ENCODE measurements around the gene TMEM86B. TPM values are rescaled to one million over a fixed set of nuclear protein-coding genes. Genes with fewer than 3 reads are reported as not detected.

TMEM86B gene
- total RNA-seq, 1 donor: 2.5 TPM

DNA sequence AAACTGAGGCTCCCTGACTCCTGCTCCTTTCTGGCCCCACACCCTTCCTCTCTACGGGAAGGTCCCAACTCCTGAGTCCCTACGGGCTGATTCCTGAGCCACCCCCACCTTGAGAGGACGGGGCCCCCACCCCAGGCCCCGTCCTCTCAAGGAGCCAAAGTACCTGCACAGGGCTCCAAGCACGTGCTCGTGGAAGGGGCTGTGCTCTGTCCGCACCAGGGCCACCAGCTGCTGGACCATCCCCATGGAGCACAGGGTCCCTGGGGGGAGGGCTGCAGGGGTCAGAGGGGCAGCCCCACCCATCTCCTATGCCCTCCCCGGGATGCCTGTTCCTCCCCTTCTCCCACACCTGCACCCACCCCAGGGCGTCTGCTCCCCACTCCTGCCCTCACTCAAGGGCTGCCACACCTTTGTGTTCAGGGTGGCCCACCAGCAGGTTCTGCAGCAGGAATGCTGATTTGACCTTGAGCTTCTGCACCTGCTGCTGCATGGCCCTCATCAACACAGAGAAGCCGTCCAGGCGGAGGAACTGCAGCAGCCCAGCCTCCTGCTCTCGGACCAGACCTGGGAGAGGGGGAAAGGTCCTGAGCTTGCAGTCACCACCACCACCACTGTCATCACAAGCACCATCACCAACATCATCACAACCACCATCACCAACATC, 37.3 kb upstream of the TMEM86B start:
- Histone ChIP-seq H3K27me3 (ENCODE audit: insufficient read depth, low read length) (no peaks in the 10 kb centered on the region), H3K79me2 (ENCODE audit: insufficient read depth, low read length) (peaks cover 8% of the 10 kb centered on the region), H3K27ac (ENCODE audit: low read depth, low read length) (no peak overlapping the region), H2AFZ (ENCODE audit: low read length) (no peak overlapping the region), H3K36me3 (ENCODE audit: insufficient read depth, low read length) (no peaks in the 10 kb centered on the region), H3K9me3 (ENCODE audit: low read depth, low read length) (no peaks in the 10 kb centered on the region), H3K4me3 (ENCODE audit: insufficient read depth, low read length) (no peak overlapping the region), H3K4me2 (ENCODE audit: insufficient read depth, low read length) (no peak overlapping the region), H4K20me1 (ENCODE audit: insufficient read depth, low read length) (no peaks in the 10 kb centered on the region), H3K4me1 (ENCODE audit: insufficient read depth, low read length) (no peaks in the 10 kb centered on the region)
- TF ChIP-seq, protein P1, sequence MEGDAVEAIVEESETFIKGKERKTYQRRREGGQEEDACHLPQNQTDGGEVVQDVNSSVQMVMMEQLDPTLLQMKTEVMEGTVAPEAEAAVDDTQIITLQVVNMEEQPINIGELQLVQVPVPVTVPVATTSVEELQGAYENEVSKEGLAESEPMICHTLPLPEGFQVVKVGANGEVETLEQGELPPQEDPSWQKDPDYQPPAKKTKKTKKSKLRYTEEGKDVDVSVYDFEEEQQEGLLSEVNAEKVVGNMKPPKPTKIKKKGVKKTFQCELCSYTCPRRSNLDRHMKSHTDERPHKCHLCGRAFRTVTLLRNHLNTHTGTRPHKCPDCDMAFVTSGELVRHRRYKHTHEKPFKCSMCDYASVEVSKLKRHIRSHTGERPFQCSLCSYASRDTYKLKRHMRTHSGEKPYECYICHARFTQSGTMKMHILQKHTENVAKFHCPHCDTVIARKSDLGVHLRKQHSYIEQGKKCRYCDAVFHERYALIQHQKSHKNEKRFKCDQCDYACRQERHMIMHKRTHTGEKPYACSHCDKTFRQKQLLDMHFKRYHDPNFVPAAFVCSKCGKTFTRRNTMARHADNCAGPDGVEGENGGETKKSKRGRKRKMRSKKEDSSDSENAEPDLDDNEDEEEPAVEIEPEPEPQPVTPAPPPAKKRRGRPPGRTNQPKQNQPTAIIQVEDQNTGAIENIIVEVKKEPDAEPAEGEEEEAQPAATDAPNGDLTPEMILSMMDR (IDR thresholded peaks at IDR 0.05; ENCODE audit: extremely low read depth, low read depth, low read length): no peak
- DNase-seq (ENCODE audit: insufficient read length, low spot score, missing footprints): peak; percentile 38

DNA sequence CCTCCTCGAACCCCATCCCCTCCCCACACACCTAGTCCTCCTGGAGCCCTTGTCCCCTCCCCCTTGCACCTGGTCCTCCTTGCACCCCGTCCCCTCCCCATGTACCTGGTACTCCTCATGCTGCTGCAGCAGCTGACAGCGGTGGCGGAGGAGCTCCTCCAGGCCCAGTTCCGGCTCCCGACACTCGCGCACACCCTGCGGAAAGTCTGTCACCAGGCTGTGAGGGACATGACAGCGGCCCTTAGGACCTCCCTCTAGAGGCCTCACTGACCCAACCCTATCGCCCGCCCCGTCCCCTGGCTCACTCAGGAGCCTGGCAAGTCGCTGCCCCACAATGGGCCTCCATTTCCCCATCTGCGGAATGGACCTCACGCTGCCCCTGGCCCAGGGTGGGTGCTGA, 36.6 kb upstream of the TMEM86B start:
- Histone ChIP-seq H3K27ac (ENCODE audit: low read depth, low read length) (no peak overlapping the region), H4K20me1 (ENCODE audit: insufficient read depth, low read length) (no peaks in the 10 kb centered on the region), H3K9me3 (ENCODE audit: low read depth, low read length) (no peaks in the 10 kb centered on the region), H3K4me3 (ENCODE audit: insufficient read depth, low read length) (no peak overlapping the region), H3K79me2 (ENCODE audit: insufficient read depth, low read length) (peaks cover 8% of the 10 kb centered on the region), H3K4me2 (ENCODE audit: insufficient read depth, low read length) (no peak overlapping the region), H3K36me3 (ENCODE audit: insufficient read depth, low read length) (no peaks in the 10 kb centered on the region), H2AFZ (ENCODE audit: low read length) (no peak overlapping the region), H3K4me1 (ENCODE audit: insufficient read depth, low read length) (no peaks in the 10 kb centered on the region), H3K27me3 (ENCODE audit: insufficient read depth, low read length) (no peaks in the 10 kb centered on the region)
- TF ChIP-seq, protein P1 (IDR thresholded peaks at IDR 0.05; ENCODE audit: extremely low read depth, low read depth, low read length): no peak
- peak; percentile 49 for DNase-seq (ENCODE audit: insufficient read length, low spot score, missing footprints)

DNA sequence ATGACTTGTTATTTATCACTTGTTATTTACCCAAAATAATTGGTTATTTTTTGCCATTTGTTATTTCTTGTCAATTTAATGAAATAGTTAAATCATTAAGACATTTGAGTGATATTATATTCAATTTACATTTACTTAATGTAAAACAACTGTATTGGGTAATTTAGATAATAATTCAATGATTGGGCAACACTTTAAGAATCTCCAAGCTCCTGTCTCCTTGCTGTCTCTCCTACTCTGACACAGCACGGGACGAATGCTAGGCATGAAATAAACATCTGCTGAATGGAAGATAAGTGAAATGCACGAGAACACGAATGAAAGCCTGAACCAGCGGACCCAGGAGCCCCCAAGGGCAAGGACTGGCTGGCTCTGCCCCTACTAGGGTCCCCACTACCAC, 36.0 kb upstream of the TMEM86B start:
- Histone ChIP-seq H3K27me3 (ENCODE audit: insufficient read depth, low read length) (no peaks in the 10 kb centered on the region), H3K27ac (ENCODE audit: low read depth, low read length) (no peak overlapping the region), H3K4me2 (ENCODE audit: insufficient read depth, low read length) (no peak overlapping the region), H3K9me3 (ENCODE audit: low read depth, low read length) (no peaks in the 10 kb centered on the region), H3K4me1 (ENCODE audit: insufficient read depth, low read length) (peaks cover 4% of the 10 kb centered on the region), H3K36me3 (ENCODE audit: insufficient read depth, low read length) (no peaks in the 10 kb centered on the region), H2AFZ (ENCODE audit: low read length) (no peak overlapping the region), H4K20me1 (ENCODE audit: insufficient read depth, low read length) (no peaks in the 10 kb centered on the region), H3K4me3 (ENCODE audit: insufficient read depth, low read length) (no peak overlapping the region), H3K79me2 (ENCODE audit: insufficient read depth, low read length) (peaks cover 8% of the 10 kb centered on the region)
- TF ChIP-seq, protein P1 (IDR thresholded peaks at IDR 0.05; ENCODE audit: extremely low read depth, low read depth, low read length): no peak
- DNase-seq (ENCODE audit: insufficient read length, low spot score, missing footprints): no peak

- Histone ChIP-seq H3K27me3 (ENCODE audit: insufficient read depth, low read length) (no peaks in the 10 kb centered on the region), H2AFZ (ENCODE audit: low read length) (no peak overlapping the region), H3K9me3 (ENCODE audit: low read depth, low read length) (no peaks in the 10 kb centered on the region), H3K36me3 (ENCODE audit: insufficient read depth, low read length) (no peaks in the 10 kb centered on the region), H3K79me2 (ENCODE audit: insufficient read depth, low read length) (peaks cover 22% of the 10 kb centered on the region), H3K4me1 (ENCODE audit: insufficient read depth, low read length) (peaks cover 11% of the 10 kb centered on the region), H3K4me3 (ENCODE audit: insufficient read depth, low read length) (no peak overlapping the region), H3K27ac (ENCODE audit: low read depth, low read length) (no peak overlapping the region), H4K20me1 (ENCODE audit: insufficient read depth, low read length) (peaks cover 6% of the 10 kb centered on the region), H3K4me2 (ENCODE audit: insufficient read depth, low read length) (no peak overlapping the region)
- DNase-seq (ENCODE audit: insufficient read length, low spot score, missing footprints): no peak
- TF ChIP-seq, protein P1 (IDR thresholded peaks at IDR 0.05; ENCODE audit: extremely low read depth, low read depth, low read length): no peak
These were observed 33.8 kb upstream of the TMEM86B start for GRCh38 chr19:55262359-55262758.

All from osteoblast (primary cell).